ENCODE data around the gene SMIM27. TPM values are rescaled to one million over a fixed set of nuclear protein-coding genes. Genes with fewer than 3 reads are reported as not detected.
"Not testable (repeated sequence)": the region's sequence is repeated elsewhere in the genome, so short reads cannot be mapped to it uniquely, and the experiment has no call there.

Gene SMIM27
- total and polyA plus RNA-seq, 11 donors: 4.1 to 26.5 (median 14.2) TPM

DNA sequence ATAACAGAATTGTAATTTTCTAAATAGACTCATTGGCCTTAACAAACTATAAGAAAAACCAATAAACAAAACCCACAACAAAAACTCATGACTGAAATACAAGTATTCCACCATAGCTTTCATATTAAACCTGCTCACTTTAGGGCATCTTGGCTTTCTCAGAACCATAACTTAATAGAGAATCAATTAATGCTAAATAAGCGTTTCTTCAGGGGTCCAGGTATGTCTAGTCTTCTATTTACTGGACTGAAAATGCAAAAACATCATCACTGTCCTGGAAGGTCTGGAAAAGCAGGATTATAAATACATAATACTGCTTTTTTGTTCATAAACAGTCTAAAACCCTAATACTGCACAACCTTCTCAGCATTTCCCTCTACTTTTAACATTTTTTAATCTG is 6.2 kb upstream of the SMIM27 start:
- no peak overlapping the region for H3K4me3 ChIP-seq
- peaks cover 0 to 48% (median 26%) of the 10 kb centered on the region in 9 donors for H3K36me3 ChIP-seq
- no peak for ATAC-seq
- no peaks in the 10 kb centered on the region for H3K27me3 ChIP-seq
- intact Hi-C loops (cut with DNase I): loop anchor here in 1 of 10 donors (10.0 kb wide), 1 partner anchor 61 kb away; no protein-coding TSS in a partner anchor
- H3K4me1 ChIP-seq: peaks cover 0 to 24% (median 12%) of the 10 kb centered on the region in 12 donors
- no peak overlapping the region for H3K27ac ChIP-seq
- TF ChIP-seq POLR2A (IDR thresholded peaks at IDR 0.05): no peak
- TF ChIP-seq, protein P1, sequence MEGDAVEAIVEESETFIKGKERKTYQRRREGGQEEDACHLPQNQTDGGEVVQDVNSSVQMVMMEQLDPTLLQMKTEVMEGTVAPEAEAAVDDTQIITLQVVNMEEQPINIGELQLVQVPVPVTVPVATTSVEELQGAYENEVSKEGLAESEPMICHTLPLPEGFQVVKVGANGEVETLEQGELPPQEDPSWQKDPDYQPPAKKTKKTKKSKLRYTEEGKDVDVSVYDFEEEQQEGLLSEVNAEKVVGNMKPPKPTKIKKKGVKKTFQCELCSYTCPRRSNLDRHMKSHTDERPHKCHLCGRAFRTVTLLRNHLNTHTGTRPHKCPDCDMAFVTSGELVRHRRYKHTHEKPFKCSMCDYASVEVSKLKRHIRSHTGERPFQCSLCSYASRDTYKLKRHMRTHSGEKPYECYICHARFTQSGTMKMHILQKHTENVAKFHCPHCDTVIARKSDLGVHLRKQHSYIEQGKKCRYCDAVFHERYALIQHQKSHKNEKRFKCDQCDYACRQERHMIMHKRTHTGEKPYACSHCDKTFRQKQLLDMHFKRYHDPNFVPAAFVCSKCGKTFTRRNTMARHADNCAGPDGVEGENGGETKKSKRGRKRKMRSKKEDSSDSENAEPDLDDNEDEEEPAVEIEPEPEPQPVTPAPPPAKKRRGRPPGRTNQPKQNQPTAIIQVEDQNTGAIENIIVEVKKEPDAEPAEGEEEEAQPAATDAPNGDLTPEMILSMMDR (IDR thresholded peaks at IDR 0.05): no peak
- no peak for DNase-seq
- WGBS, 4 donors: 93 to 97% (median 94%) methylated on average over 1 of the region's 1 CpG
- H3K9me3 ChIP-seq: no peaks in the 10 kb centered on the region

DNA sequence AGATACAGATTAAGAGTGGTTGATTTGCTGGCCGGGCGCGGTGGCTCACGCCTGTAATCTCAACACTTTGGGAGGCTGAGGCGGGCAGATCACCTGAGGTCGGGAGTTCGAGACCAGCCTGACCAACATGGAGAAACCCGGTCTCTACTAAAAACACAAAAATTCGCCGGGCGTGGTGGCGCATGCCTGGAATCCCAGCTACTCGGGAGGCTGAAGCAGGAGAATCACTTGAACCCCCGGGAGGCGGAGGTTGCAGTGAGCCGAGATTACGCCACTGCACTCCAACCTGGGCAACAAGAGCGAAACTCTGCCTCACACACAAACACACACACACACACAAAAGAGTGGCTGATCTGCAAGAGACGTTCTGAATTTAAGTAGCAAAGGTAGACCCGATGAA is 3.9 kb upstream of the SMIM27 start:
- DNase-seq, H3K9me3 ChIP-seq, ATAC-seq, H3K27ac ChIP-seq, H3K27me3 ChIP-seq, H3K4me3 ChIP-seq: not testable (repeated sequence)
- Histone ChIP-seq H3K4me1 (peaks cover 0 to 30% (median 15%) of the 10 kb centered on the region in 12 donors), H3K36me3 (peaks cover 0 to 24% (median 9%) of the 10 kb centered on the region in 9 donors)
- intact Hi-C loops (cut with DNase I): loop anchor here in 1 of 10 donors (10.0 kb wide), 1 partner anchor 63 kb away; no protein-coding TSS in a partner anchor
- 94 to 98% (median 96%) methylated on average over 20 of the region's 20 CpGs for WGBS, 4 donors

DNA sequence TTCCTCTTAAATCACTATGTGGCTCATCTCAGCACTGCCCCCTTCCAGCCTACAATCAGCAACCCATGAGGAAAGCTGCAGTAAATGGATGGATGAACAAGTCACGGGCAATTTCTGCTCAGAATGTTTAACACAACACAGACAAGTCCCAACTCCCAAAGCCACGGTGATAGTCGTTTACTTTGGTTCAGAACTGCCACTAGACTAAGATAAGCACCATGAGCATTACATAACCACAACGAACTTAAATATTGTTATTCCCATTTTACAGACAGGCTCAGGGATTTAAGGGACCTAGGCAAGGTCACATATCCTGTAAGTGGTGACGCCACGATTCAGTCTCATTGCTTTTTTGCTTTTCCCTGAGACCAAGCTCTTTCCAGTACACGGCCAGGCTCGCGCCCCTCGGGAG is 2.0 kb upstream of the SMIM27 start:
- TF ChIP-seq, protein P1 (IDR thresholded peaks at IDR 0.05): peak in 1 of 12 donors; percentile 1
- no peak for TF ChIP-seq POLR2A (IDR thresholded peaks at IDR 0.05)
- peak overlapping the region; percentile 64 to 99 (median 96) for H3K27ac ChIP-seq
- intact Hi-C loops (cut with DNase I): loop anchor here in 3 of 10 donors (1.0 to 5.0 kb wide), 3 partner anchors 23 to 163 kb away; partner anchors contain the start of gene RIGI (in 2 of the 3)
- H3K9me3 ChIP-seq: no peaks in the 10 kb centered on the region
- no peaks in the 10 kb centered on the region for H3K27me3 ChIP-seq
- DNase-seq (no peak), ATAC-seq (no peak)
- peak overlapping the region; percentile 54 to 87 (median 76) for H3K4me3 ChIP-seq
- peaks cover 0 to 13% (median 0%) of the 10 kb centered on the region in 9 donors for H3K36me3 ChIP-seq
- WGBS, 4 donors: 3 to 5% (median 4%) methylated on average over 10 of the region's 10 CpGs
- peaks cover 0 to 41% (median 18%) of the 10 kb centered on the region in 12 donors for H3K4me1 ChIP-seq

DNA sequence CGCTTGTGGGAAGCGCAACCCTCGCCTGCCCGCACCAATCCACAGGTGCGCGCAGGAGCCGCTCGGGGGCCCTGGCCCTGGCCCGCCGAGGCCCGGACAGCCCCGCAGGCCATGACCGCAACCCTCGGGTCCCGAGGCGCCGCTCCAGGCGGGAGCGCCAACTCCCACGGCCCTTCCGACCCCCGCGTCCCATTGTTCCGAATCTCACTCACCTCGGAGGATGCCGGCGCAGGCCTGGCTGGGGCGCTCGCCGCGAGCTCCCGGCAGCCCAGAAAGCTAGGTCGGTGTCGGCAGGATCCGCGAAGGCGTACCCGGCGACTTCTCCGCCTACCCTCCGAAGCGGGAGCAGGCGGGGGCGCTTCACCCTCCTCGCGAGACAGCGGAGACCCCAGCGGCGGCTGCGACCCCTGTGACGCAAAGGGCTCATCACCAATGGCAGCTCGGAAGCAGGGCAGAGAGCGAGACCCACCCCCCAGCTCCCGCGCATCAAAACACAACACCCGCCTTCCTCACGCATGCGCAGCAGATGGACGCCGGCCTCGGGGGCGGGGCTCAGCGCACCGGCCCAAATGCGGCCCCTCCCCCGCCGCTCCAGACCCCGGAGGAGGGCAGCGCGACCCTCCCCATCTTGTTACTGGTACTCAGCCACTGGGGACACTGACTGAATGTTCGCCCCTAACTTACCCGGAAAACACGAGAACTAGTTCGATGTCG is 1.4 kb upstream of the SMIM27 start:
- ATAC-seq (peak; percentile 80 to 89 (median 88)), DNase-seq (peak; percentile 93 to 97 (median 95))
- WGBS, 4 donors: 0% methylated on average over 24 to 75 of the region's 75 CpGs
- Histone ChIP-seq H3K4me1 (peaks cover 0 to 40% (median 18%) of the 10 kb centered on the region in 12 donors), H3K9me3 (no peaks in the 10 kb centered on the region), H3K27ac (peak overlapping the region; percentile 64 to 99 (median 96)), H3K27me3 (no peaks in the 10 kb centered on the region), H3K4me3 (peak overlapping the region; percentile 54 to 87 (median 76)), H3K36me3 (peaks cover 0 to 16% (median 0%) of the 10 kb centered on the region in 9 donors)
- TF ChIP-seq, protein P1 (IDR thresholded peaks at IDR 0.05): peak in 2 of 12 donors; percentile 13 to 40
- peak in 1 of 2 donors; percentile 40 for TF ChIP-seq POLR2A (IDR thresholded peaks at IDR 0.05)
- intact Hi-C loops (cut with DNase I): loop anchor here in 3 of 10 donors (1.0 to 5.0 kb wide), 3 partner anchors 24 to 163 kb away; partner anchors contain the start of gene RIGI (in 3 of the 3)

Measured in heart left ventricle (tissue), 16 donors.